IMR-90 (cell line): ENCODE measurements around the gene LGI1. TPM values are rescaled to one million over a fixed set of nuclear protein-coding genes. Genes with fewer than 3 reads are reported as not detected.

Source experiments
- ATAC-seq: fragments of 200-7000 bp; cut with Tn5 transposase; 2 replicates; pipeline ENCODE4 v1.9.1; 2020; ENCODE audit warnings: low read depth, mild to moderate bottlenecking, moderate library complexity
- BruUV-seq: library from RNA; stranded (reverse); fragments of 400-500 nt; replicated peaks from 2 replicates; lab custom pipeline; 2021; lab: Mats Ljungman, UMichigan
- CTCF ChIA-PET: fragments of 300-600 bp; formaldehyde crosslinking; extraction: SDS; loops from one replicate; lab custom pipeline; 2021; ENCODE audit warnings: antibody characterized with exemption; lab: Yijun Ruan, JAX
- POLR2A ChIA-PET: fragments of 300-600 bp; sonication (Branson Sonifier 250); formaldehyde crosslinking; loops from one replicate; lab custom pipeline; 2022; ENCODE audit warnings: antibody characterized with exemption; ENCODE audit not compliant: unreplicated experiment; lab: Charles Lee
- DNase-seq: peaks from one replicate; pipeline ENCODE4 v3.0.0; 2013
- H2AFZ ChIP-seq: replicated peaks from 2 replicates; pipeline ENCODE3; 2013; ENCODE audit warnings: low read length, mild to moderate bottlenecking; ENCODE audit not compliant: poor library complexity
- H2AK5ac ChIP-seq: 2 replicates; pipeline ENCODE4 v1.6.1; 2013; ENCODE audit warnings: low read depth, low read length, inconsistent platforms
- H2AK9ac ChIP-seq: replicated peaks from 2 replicates; pipeline ENCODE3; 2013; ENCODE audit warnings: mild to moderate bottlenecking, low read depth, low read length, moderate library complexity; ENCODE audit not compliant: poor library complexity
- H2BK120ac ChIP-seq: 2 replicates; pipeline ENCODE4 v1.6.1; 2013; ENCODE audit warnings: low read depth, low read length, inconsistent platforms
- H2BK15ac ChIP-seq: 3 replicates; pipeline ENCODE4 v1.6.1; 2013; ENCODE audit warnings: low read depth, low read length, inconsistent platforms
- H2BK20ac ChIP-seq: 2 replicates; pipeline ENCODE4 v1.6.1; 2013; ENCODE audit warnings: low read depth, mild to moderate bottlenecking, inconsistent platforms, low read length, moderate library complexity
- H2BK5ac ChIP-seq: 2 replicates; pipeline ENCODE4 v1.6.1; 2013; ENCODE audit warnings: mild to moderate bottlenecking, low read depth, low read length, inconsistent platforms; ENCODE audit not compliant: poor library complexity, severe bottlenecking
- H3K14ac ChIP-seq: replicated peaks from 2 replicates; pipeline ENCODE4 v1.6.1; 2013; ENCODE audit warnings: low read depth, low read length, inconsistent platforms
- H3K18ac ChIP-seq: 2 replicates; pipeline ENCODE4 v1.6.1; 2013; ENCODE audit warnings: low read depth, low read length, control low read depth
- H3K23ac ChIP-seq: 2 replicates; pipeline ENCODE4 v1.6.1; 2013; ENCODE audit warnings: low read depth, low read length, inconsistent platforms
- H3K27ac ChIP-seq: 2 replicates; pipeline ENCODE4 v1.5.1; 2013; ENCODE audit warnings: mild to moderate bottlenecking, control low read depth, low read length; ENCODE audit not compliant: insufficient read depth
- H3K27me3 ChIP-seq: 2 replicates; pipeline ENCODE4 v1.6.1; 2013; ENCODE audit warnings: low read length; ENCODE audit not compliant: control insufficient read depth, insufficient read depth
- H3K36me3 ChIP-seq: 2 replicates; pipeline ENCODE4 v1.6.1; 2013; ENCODE audit warnings: low read length, mixed read lengths; ENCODE audit not compliant: control insufficient read depth, insufficient read depth
- H3K4ac ChIP-seq: 2 replicates; pipeline ENCODE4 v1.6.1; 2013; ENCODE audit warnings: low read depth, low read length, inconsistent platforms
- H3K4me1 ChIP-seq: 2 replicates; pipeline ENCODE4 v1.6.1; 2013; ENCODE audit warnings: low read length, mixed read lengths; ENCODE audit not compliant: control insufficient read depth, insufficient read depth
- H3K4me2 ChIP-seq: 2 replicates; pipeline ENCODE4 v1.6.1; 2013; ENCODE audit warnings: low read depth, mild to moderate bottlenecking, control low read depth, low read length, moderate library complexity
- H3K4me3 ChIP-seq: 2 replicates; pipeline ENCODE4 v1.5.1; 2013; ENCODE audit warnings: low read depth, mild to moderate bottlenecking, control low read depth, low read length, moderate library complexity; ENCODE audit not compliant: insufficient read depth
- H3K56ac ChIP-seq: 2 replicates; pipeline ENCODE4 v1.6.1; 2013; ENCODE audit warnings: low read length, inconsistent platforms; ENCODE audit not compliant: insufficient read depth; ENCODE audit errors: extremely low read depth
- H3K79me1 ChIP-seq, 2 experiments: 2 replicates each; pipeline ENCODE4 v1.6.1; 2013; ENCODE audit warnings: low read length in 2 of 2, inconsistent platforms in 1 of 2, low read depth in 1 of 2
- H3K9ac ChIP-seq: 2 replicates; pipeline ENCODE4 v1.6.1; 2013; ENCODE audit warnings: low read depth, low read length, control low read depth
- H3K9me1 ChIP-seq: 2 replicates; pipeline ENCODE4 v1.6.1; 2013; ENCODE audit warnings: low read length, inconsistent platforms; ENCODE audit not compliant: insufficient read depth
- H3K9me3 ChIP-seq: 2 replicates; pipeline ENCODE4 v1.6.1; 2013; ENCODE audit warnings: low read length; ENCODE audit not compliant: control insufficient read depth, insufficient read depth
- H4K20me1 ChIP-seq: 2 replicates; pipeline ENCODE4 v1.6.1; 2013; ENCODE audit warnings: low read length, inconsistent platforms; ENCODE audit not compliant: insufficient read depth
- H4K5ac ChIP-seq: 2 replicates; pipeline ENCODE4 v1.6.1; 2013; ENCODE audit warnings: mild to moderate bottlenecking, low read depth, low read length, control low read depth
- H4K8ac ChIP-seq, 2 experiments: 2 replicates each; pipeline ENCODE4 v1.6.1; 2013; ENCODE audit warnings: low read depth in 2 of 2, low read length in 2 of 2, control low read depth in 1 of 2, inconsistent platforms in 1 of 2
- H4K91ac ChIP-seq: 2 replicates; pipeline ENCODE4 v1.6.1; 2013; ENCODE audit warnings: low read depth, low read length, inconsistent platforms; ENCODE audit not compliant: insufficient read depth
- CEBPB ChIP-seq: IDR thresholded peaks from 2 replicates; pipeline ENCODE4 v1.6.1; 2012; ENCODE audit warnings: low read depth, low read length, improper control_type of control experiment
- CHD1 ChIP-seq: IDR thresholded peaks from 2 replicates; pipeline ENCODE4 v1.6.1; 2012; ENCODE audit warnings: low read depth, low read length, improper control_type of control experiment
- CTCF ChIP-seq: conservative IDR thresholded peaks from 2 replicates; pipeline ENCODE4 v1.5.1; 2012; ENCODE audit warnings: mild to moderate bottlenecking, low read depth, low read length, improper control_type of control experiment
- FOS ChIP-seq: fragments of 150-350 bp; IDR thresholded peaks from 2 replicates; pipeline ENCODE4 v1.6.1; 2016; ENCODE audit warnings: low read depth, low read length
- MAFK ChIP-seq: IDR thresholded peaks from 2 replicates; pipeline ENCODE4 v1.6.1; 2012; ENCODE audit warnings: low read depth, low read length, improper control_type of control experiment
- RAD21 ChIP-seq: IDR thresholded peaks from 2 replicates; pipeline ENCODE4 v1.6.1; 2012; ENCODE audit warnings: low read length, improper control_type of control experiment
- RCOR1 ChIP-seq: IDR thresholded peaks from 2 replicates; pipeline ENCODE4 v1.6.1; 2012; ENCODE audit warnings: mild to moderate bottlenecking, low read length, improper control_type of control experiment; ENCODE audit not compliant: insufficient replicate concordance
- RFX5 ChIP-seq: IDR thresholded peaks from 2 replicates; pipeline ENCODE4 v1.8.0; 2012; ENCODE audit warnings: low read depth, mild to moderate bottlenecking, low read length, moderate library complexity
- WGBS, 2 experiments: methylation state at CpG; one replicate each; pipeline versions ENCODE4 v1.1.5 to v1.1.7; 2013; ENCODE audit warnings: missing lambda C conversion rate in 2 of 2; ENCODE audit not compliant: insufficient read length in 1 of 2; ENCODE audit errors: extremely low coverage in 2 of 2; 5-methylcytosine and 5-hydroxymethylcytosine counted together
- dilution Hi-C: fragments of 300-500 bp; cut with HindIII; formaldehyde crosslinking; loops from one replicate; pipeline ENCODE4 v1.14.3; 2018; ENCODE audit warnings: low sequenced_read_pairs; ENCODE audit not compliant: unreplicated experiment
- in situ Hi-C: fragments of 300-500 bp; cut with MboI; formaldehyde crosslinking; loops from 3 replicates; pipeline ENCODE4 v1.14.3; 2019; ENCODE audit warnings: low sequenced_read_pairs, inconsistent platforms, mixed read lengths
- intact Hi-C: fragments of 100-400 bp; cut with micrococcal nuclease; formaldehyde crosslinking; loops from 2 replicates; pipeline ENCODE4 v1.10.0; 2022
- polyA plus RNA-seq, 3 experiments: library from polyadenylated mRNA; depleted of rRNA; stranded (reverse); fragments of >200 nt; gene quantifications; 2 replicates each; pipeline ENCODE4 v1.2.3, GENCODE V29; 2012; ENCODE audit warnings: low replicate concordance in 1 of 3
- total RNA-seq: library from RNA; depleted of rRNA; stranded (reverse); fragments of >200 nt; gene quantifications from 2 replicates; pipeline ENCODE4 v1.2.3, GENCODE V29; 2012

The LGI1 gene
- total and polyA plus RNA-seq, 2 of the 4 experiments (the other 2 are of a cell fraction) = not detected

GRCh38 chr10:93821051-93821772 is 63.5 kb downstream of the LGI1 start (continued):
- TF ChIP-seq RCOR1 = no peak

- Histone ChIP-seq H4K5ac (no peak overlapping the region), H3K79me1 (no peaks in the 10 kb centered on the region), H3K27me3 (peaks cover 9% of the 10 kb centered on the region), H3K56ac (no peak overlapping the region), H3K18ac (no peak overlapping the region), H3K27ac (no peak overlapping the region), H2BK5ac (no peak overlapping the region), H3K9ac (no peak overlapping the region), H4K91ac (no peak overlapping the region), H2AFZ (no peak overlapping the region), H2BK120ac (no peak overlapping the region), H3K4me2 (no peak overlapping the region), H4K20me1 (no peaks in the 10 kb centered on the region), H2AK5ac (no peak overlapping the region), H3K9me3 (no peaks in the 10 kb centered on the region), H3K9me1 (no peaks in the 10 kb centered on the region; the same call in 1 of the 2 replicates), H2BK15ac (no peak overlapping the region), H2AK9ac (no peak overlapping the region), H3K36me3 (no peaks in the 10 kb centered on the region), H3K23ac (no peak overlapping the region), H3K4me3 (no peak overlapping the region), H4K8ac (no peak overlapping the region), H3K4ac (no peak overlapping the region), H2BK20ac (no peak overlapping the region), H3K14ac (no peak overlapping the region), H3K4me1 (no peaks in the 10 kb centered on the region)
- WGBS, 2 experiments = 31% methylated on average over 5 of the region's 7 CpGs; no CpG with 5 or more reads in 1 of the 2 experiments
- ATAC-seq (no peak), DNase-seq (no peak)
- CTCF ChIA-PET = no interaction called here
- POLR2A ChIA-PET = no interaction called here
- BruUV-seq = no TSS peak
- dilution Hi-C loops = no loop called here
- TF ChIP-seq RFX5 = no peak
- no peak for TF ChIP-seq CHD1
- TF ChIP-seq CEBPB = no peak
- TF ChIP-seq RAD21 = no peak
- TF ChIP-seq FOS = no peak
- no peak for TF ChIP-seq CTCF
- TF ChIP-seq MAFK = no peak
- intact Hi-C loops = loop anchor here (10.0 kb wide), 1 partner anchor 618 kb away; no protein-coding TSS in a partner anchor
- in situ Hi-C loops = no loop called here
Measured at GRCh38 chr10:93826355-93826754, 68.6 kb downstream of the LGI1 start.
